IPS-20b (cell line): Measurements from ENCODE around the gene IFITM10.

Source experiments
- H3K27ac ChIP-seq: one replicate; pipeline ENCODE4 v1.5.1; 2013; ENCODE audit warnings: low read length
- H3K27me3 ChIP-seq: 2 replicates; pipeline ENCODE4 v1.6.1; 2013; ENCODE audit warnings: mild to moderate bottlenecking, low read length, inconsistent platforms; ENCODE audit not compliant: insufficient read depth
- H3K36me3 ChIP-seq: 2 replicates; pipeline ENCODE4 v1.6.1; 2013; ENCODE audit warnings: low read depth, mild to moderate bottlenecking, inconsistent platforms, low read length, moderate library complexity; ENCODE audit not compliant: insufficient read depth
- H3K4me1 ChIP-seq: 2 replicates; pipeline ENCODE4 v1.6.1; 2013; ENCODE audit warnings: mild to moderate bottlenecking, control low read depth, inconsistent platforms, low read length, moderate library complexity; ENCODE audit not compliant: insufficient read depth
- H3K4me3 ChIP-seq: 2 replicates; pipeline ENCODE4 v1.5.1; 2013; ENCODE audit warnings: mild to moderate bottlenecking, low read length, inconsistent platforms
- H3K9ac ChIP-seq: 2 replicates; pipeline ENCODE4 v1.6.1; 2013; ENCODE audit warnings: low read depth, mild to moderate bottlenecking, inconsistent platforms, low read length, moderate library complexity
- H3K9me3 ChIP-seq: 2 replicates; pipeline ENCODE4 v1.6.1; 2013; ENCODE audit warnings: mild to moderate bottlenecking, low read depth, low read length, inconsistent platforms; ENCODE audit not compliant: insufficient read depth

The IFITM10 gene

DNA sequence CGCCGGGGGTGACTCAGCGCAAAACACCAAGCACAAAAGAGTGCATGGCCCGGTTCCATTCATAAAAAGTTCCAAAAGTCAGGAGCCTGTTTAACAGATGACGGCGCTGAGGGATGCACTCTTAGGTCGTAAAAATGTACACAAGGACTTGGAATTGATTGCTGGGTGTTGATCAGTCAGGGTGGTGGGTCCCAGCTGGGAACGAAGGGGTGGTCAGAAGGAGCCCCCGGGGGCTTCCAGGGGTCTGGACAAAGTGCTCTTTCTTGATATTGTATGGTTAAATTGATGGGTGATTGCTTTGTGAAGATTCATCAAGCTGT is 20.7 kb downstream of the IFITM10 start:
- Histone ChIP-seq H3K4me1 (no peaks in the 10 kb centered on the region), H3K4me3 (no peak overlapping the region), H3K9ac (no peak overlapping the region), H3K36me3 (no peaks in the 10 kb centered on the region), H3K27ac (no peak overlapping the region), H3K9me3 (no peaks in the 10 kb centered on the region), H3K27me3 (peaks cover 9% of the 10 kb centered on the region; the same call in 1 of the 2 replicates)

DNA sequence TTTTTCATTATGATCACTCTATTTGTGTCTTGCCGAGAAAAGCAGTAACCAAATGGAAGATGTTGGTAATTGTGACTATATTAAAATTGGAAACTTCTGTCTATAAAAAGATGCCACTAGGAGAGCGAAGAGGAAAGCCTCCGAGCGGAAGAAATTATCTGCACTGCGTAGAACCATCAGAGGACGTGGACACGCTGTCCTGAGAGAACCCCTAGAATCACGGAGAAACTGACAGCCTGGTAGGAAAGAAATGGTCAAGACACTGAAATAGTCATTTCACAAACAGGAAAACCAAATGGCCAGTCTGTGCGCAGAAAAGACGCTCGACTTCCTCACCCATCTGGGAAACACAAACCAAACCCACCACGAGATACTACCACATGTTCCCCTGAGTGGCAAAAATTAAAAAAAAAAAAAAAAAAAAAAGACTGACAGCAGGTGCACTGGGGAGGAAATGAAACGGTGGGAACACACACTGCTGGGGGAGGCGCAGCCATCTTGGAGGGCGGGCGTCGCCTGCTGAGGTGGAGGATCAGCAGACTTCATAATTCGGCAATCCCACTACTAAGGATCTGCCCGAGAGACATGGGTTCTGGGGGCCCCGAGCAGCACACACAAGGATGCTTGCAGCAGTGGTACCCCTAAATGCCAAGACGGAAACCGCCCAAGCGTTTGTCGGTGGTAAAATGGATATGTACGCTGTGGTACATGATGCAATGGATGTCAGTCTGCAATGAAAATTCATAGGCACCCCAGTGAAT is 21.3 kb downstream of the IFITM10 start:
- Histone ChIP-seq H3K9me3 (no peaks in the 10 kb centered on the region), H3K27ac (no peak overlapping the region), H3K4me3 (no peak overlapping the region), H3K27me3 (peaks cover 9% of the 10 kb centered on the region; the same call in 1 of the 2 replicates), H3K36me3 (no peaks in the 10 kb centered on the region), H3K9ac (no peak overlapping the region), H3K4me1 (no peaks in the 10 kb centered on the region)

DNA sequence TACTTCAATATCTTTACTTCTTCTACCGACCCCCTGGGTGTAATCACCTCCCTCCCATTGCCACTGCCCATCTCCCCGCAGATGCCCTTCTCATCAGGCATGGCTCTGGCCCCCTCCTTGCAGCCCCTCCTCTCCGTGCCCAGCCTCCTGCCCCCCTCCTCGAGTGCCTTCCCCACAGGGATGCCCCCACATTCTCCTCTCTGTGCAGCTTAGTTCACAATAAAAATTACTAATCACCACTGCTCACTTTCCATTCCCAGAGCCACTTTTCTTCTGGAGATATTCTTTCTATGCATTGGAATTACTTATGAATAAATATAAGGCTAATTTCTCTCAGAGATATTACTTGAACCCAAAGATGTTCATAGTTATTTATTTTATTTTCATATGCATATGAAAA is 22.1 kb downstream of the IFITM10 start:
- Histone ChIP-seq H3K9ac (no peak overlapping the region), H3K9me3 (no peaks in the 10 kb centered on the region), H3K27me3 (peaks cover under 1% of the 10 kb centered on the region; the same call in 1 of the 2 replicates), H3K4me1 (no peaks in the 10 kb centered on the region), H3K36me3 (no peaks in the 10 kb centered on the region), H3K4me3 (no peak overlapping the region), H3K27ac (no peak overlapping the region)

DNA sequence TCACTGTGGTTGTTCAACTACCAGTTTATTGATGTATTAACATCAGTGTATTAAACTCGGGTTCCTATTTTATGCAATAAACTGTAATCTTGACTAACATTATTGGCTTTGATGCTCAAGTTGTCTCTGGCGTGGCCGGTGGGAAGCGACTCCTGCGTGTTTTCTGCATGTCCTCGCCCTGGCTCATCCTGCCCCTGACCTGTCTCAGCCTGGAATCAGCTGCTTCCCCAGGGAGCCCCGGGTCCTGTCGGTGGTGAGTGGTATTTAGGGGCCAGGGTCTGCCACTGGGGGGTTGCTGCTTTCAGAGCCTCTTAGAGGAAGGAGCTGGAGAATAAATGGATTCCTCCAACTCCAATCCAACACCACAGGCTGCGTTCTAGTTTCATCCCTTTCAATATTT is 22.5 kb downstream of the IFITM10 start:
- Histone ChIP-seq H3K4me1 (no peaks in the 10 kb centered on the region), H3K9ac (no peak overlapping the region), H3K27ac (no peak overlapping the region), H3K9me3 (no peaks in the 10 kb centered on the region), H3K27me3 (no peaks in the 10 kb centered on the region; the same call in 1 of the 2 replicates), H3K36me3 (no peaks in the 10 kb centered on the region), H3K4me3 (no peak overlapping the region)

DNA sequence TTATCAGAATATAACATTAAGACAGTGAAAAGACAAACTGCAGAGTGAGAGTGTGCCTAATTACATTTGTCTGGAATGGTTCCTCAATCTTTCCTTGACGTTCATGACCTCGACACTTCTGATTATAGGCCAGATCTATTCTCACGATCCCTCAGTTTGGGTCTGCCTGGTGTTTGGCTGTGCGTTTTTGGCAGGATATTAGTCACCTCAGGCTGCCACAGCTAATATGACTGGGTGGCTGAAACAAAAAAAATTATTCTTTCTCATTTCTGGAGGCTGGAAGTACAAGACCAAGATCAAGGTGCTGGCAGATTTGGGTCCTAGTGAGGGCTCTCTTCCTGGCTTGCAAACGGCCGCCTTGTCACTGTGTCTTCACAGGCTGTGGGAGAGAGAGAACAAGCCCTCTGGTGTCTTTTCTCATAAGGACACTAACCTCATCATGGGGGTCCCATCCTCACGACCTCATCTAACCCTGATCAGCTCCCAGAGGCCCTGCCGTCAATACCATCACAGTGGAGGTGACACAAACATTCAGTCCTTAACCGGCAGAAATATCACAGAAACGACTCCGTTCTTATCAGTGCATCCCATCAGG is 23.2 kb downstream of the IFITM10 start:
- H3K9me3 ChIP-seq, result no peaks in the 10 kb centered on the region
- no peak overlapping the region for H3K4me3 ChIP-seq
- H3K36me3 ChIP-seq, result no peaks in the 10 kb centered on the region
- H3K27me3 ChIP-seq, result no peaks in the 10 kb centered on the region; the same call in 1 of the 2 replicates
- H3K4me1 ChIP-seq, result no peaks in the 10 kb centered on the region
- no peak overlapping the region for H3K27ac ChIP-seq
- no peak overlapping the region for H3K9ac ChIP-seq

DNA sequence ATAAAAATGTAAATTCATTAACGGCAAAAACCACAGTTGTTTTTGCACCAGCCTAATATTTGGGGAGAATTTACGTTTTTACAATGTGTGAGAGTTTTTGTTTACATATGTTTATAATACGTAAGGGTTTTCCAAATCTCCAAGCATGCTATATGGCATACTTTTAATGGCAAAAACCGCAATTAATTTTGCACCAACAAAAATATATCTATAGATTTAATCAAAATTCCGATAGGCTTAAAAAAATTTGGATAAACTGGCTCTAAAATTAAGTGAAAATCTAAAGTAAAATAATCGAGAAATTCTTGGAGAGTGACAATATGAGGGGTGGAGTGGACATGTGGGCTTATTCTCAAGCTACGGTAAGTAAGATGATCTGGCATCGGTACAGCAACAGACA is 30.6 kb downstream of the IFITM10 start:
- H3K36me3 ChIP-seq, result no peaks in the 10 kb centered on the region
- H3K4me3 ChIP-seq, result no peak overlapping the region
- H3K4me1 ChIP-seq, result no peaks in the 10 kb centered on the region
- no peak overlapping the region for H3K9ac ChIP-seq
- H3K27me3 ChIP-seq, result no peaks in the 10 kb centered on the region
- no peak overlapping the region for H3K27ac ChIP-seq
- H3K9me3 ChIP-seq, result no peaks in the 10 kb centered on the region

DNA sequence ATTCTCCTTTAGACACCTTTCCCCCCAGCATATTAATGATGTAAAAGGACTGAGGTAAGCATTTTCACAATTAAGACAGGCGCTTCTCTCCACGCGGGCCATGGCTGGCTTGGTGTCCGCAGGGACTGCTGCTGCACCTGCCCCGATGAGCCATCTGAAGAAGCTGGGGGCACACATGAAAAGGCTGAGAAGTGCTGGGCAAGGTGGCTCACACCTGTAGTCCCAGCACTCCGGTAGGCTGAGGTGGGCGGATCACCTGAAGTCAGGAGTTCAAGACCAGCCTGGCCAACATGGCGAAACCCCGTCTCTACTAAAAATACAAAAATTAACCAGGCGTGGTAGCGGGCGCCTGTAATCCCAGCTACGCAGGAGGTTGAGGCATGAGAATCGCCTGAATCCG is 32.1 kb downstream of the IFITM10 start:
- no peak overlapping the region for H3K27ac ChIP-seq
- no peaks in the 10 kb centered on the region for H3K36me3 ChIP-seq
- H3K27me3 ChIP-seq, result no peaks in the 10 kb centered on the region
- H3K9me3 ChIP-seq, result no peaks in the 10 kb centered on the region
- no peak overlapping the region for H3K4me3 ChIP-seq
- H3K4me1 ChIP-seq, result no peaks in the 10 kb centered on the region
- H3K9ac ChIP-seq, result no peak overlapping the region

DNA sequence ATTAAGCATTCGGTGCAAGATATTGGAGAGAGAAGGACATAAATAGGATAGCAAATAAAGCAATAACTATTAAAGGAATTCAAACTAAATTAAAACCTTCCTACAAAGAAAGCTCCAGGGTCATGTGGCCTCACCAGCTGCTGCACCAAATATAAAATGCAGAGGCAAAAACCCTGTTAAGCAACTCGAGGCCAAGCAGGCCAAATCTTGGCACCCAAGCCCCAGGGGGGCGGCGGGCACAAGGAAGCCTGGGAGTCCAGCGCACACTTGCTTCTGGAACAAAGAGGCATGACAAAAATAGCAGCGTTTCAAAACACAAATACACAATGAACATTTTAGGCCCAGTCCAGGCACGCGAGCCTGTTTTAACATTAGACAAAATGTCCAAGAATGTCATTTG is 32.6 kb downstream of the IFITM10 start:
- Histone ChIP-seq H3K36me3 (no peaks in the 10 kb centered on the region), H3K27ac (no peak overlapping the region), H3K4me1 (no peaks in the 10 kb centered on the region), H3K9me3 (no peaks in the 10 kb centered on the region), H3K4me3 (no peak overlapping the region), H3K9ac (no peak overlapping the region), H3K27me3 (no peaks in the 10 kb centered on the region)

DNA sequence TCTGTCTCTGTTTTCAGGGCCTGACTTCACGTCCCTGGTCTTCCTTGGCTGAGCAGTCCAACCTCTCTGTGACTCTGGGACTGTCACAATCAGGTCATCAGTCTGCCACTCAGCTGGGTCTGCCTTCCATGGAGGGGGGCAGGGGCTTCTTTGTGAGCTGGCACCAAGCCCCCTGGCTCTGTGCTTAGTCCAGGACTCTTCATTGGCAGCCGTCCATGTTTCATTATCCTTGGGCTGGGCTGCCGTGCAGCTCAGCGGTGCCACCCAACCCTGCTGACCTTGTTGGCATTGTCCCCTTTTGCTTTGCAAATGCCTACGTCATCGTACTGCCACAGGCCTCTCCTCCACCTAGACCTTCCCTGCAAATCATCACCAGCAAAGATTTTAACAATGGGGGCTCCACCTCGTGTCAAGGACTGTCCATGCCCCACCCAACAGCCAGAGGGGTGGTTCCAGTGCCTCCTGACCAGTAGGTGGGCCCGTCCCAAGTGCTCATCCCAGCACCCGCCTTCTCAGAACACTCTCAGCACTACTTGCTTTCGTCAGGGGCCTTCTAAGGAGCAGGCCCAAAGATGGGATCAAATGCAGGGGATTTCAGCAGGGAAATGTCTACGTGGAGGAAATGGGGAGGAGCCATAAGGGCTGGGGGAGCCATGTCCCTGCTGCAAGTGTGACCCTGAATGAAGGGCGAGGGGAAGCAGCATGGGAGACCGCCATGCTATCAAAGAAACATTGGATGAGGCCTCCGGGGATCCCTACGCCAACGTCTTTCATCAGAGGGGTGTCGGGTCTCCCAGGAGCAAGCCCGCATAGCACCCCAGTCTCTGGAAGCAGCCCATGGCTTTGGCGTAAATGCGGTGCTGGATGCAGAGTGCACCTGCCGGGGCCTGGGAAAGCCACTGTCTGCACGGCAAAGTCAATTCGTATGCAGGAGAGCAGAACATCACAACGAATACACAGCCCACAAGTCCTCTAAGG is 35.2 kb downstream of the IFITM10 start:
- Histone ChIP-seq H3K4me1 (no peaks in the 10 kb centered on the region), H3K27ac (no peak overlapping the region), H3K9ac (no peak overlapping the region; the same call in 1 of the 2 replicates), H3K4me3 (no peak overlapping the region), H3K36me3 (no peaks in the 10 kb centered on the region), H3K27me3 (peaks cover 4% of the 10 kb centered on the region; the same call in 1 of the 2 replicates), H3K9me3 (no peaks in the 10 kb centered on the region)

DNA sequence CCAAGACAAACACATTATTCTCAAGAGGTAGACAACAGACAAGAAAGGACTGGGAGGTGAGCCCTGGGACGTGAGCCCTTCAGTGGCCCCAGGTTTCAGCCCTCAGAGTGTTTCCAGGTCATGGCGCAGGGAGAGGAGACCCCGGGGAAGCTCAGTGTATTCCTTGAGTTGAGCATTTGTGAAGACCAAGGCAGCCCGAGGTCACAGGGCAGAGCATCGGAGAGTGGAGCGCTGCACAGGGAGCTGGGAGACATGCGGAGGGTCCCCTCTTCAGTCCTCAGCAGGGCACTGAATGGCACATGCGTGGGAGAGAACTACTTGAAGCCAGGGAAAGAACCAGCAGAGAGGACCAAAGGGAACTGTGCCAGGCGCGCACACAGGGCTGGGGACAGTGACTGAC is 41.7 kb downstream of the IFITM10 start:
- H3K4me3 ChIP-seq, result no peak overlapping the region
- H3K9ac ChIP-seq, result no peak overlapping the region
- H3K9me3 ChIP-seq, result peaks cover 6% of the 10 kb centered on the region; the same call in 1 of the 2 replicates
- no peaks in the 10 kb centered on the region for H3K4me1 ChIP-seq
- no peak overlapping the region for H3K27ac ChIP-seq
- H3K36me3 ChIP-seq, result no peaks in the 10 kb centered on the region
- H3K27me3 ChIP-seq, result peaks cover 15% of the 10 kb centered on the region

DNA sequence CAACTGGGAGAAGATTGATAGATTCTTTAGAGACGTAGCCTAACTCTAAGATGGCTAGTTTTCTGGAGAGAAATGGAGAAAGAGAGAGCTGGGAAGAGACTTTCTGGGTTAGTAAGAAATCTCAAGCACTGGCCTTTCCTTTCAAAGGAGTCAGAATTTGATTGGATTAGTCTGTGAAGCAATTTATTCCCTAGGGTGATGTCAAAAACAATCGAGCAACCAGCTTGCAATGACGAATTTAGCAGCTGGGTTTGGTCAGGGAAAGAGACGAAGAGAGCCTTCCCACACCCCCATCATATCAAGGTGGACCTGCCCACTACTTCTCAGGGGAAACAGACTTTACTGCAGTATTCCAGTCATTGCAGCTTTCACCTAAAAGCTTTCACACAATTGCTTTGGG is 42.6 kb downstream of the IFITM10 start:
- Histone ChIP-seq H3K4me1 (no peaks in the 10 kb centered on the region), H3K4me3 (no peak overlapping the region), H3K36me3 (no peaks in the 10 kb centered on the region), H3K9me3 (peaks cover 6% of the 10 kb centered on the region; the same call in 1 of the 2 replicates), H3K27me3 (peaks cover 15% of the 10 kb centered on the region), H3K27ac (no peak overlapping the region), H3K9ac (no peak overlapping the region)
